Measurements from ENCODE around the gene PGK2.
"Not testable (repeated sequence)": the region's sequence is repeated elsewhere in the genome, so short reads cannot be mapped to it uniquely, and the experiment has no call there.

PGK2 gene

GRCh38 chr6:49787176-49787575 is at the start of gene PGK2:
PGK2 (minus strand) TSS chr6:49787285; CDS start chr6:49787187, 98 bp downstream.
- no peak for DNase-seq (ENCODE audit: low read depth)

- no peak for DNase-seq (ENCODE audit: low read depth)
These were observed 48.1 kb upstream of the PGK2 start for GRCh38 chr6:49835140-49835539.

GRCh38 chr6:49833386-49833785 is 46.3 kb upstream of the PGK2 start:
- DNase-seq (ENCODE audit: low read depth) = no peak

- no peak for DNase-seq (ENCODE audit: low read depth)
These were observed 39.8 kb upstream of the PGK2 start for GRCh38 chr6:49826743-49827406.

- no peak for DNase-seq (ENCODE audit: low read depth)
These were observed 28.1 kb upstream of the PGK2 start for GRCh38 chr6:49815166-49815565.

GRCh38 chr6:49813248-49813647 is 26.2 kb upstream of the PGK2 start:
- DNase-seq (ENCODE audit: low read depth) = no peak

- DNase-seq (ENCODE audit: low read depth) = no peak
These were observed 19.1 kb upstream of the PGK2 start for GRCh38 chr6:49806145-49806544.

GRCh38 chr6:49805246-49805645 is 18.2 kb upstream of the PGK2 start:
- no peak for DNase-seq (ENCODE audit: low read depth)

- no peak for DNase-seq (ENCODE audit: low read depth)
These were observed 14.4 kb upstream of the PGK2 start for GRCh38 chr6:49801525-49801924.

GRCh38 chr6:49799090-49799489 is 12.0 kb upstream of the PGK2 start:
- DNase-seq (ENCODE audit: low read depth) = no peak

- DNase-seq (ENCODE audit: low read depth) = not testable (repeated sequence)
These were observed 9.9 kb upstream of the PGK2 start for GRCh38 chr6:49796842-49797455.

- DNase-seq (ENCODE audit: low read depth) = no peak
These were observed 3.3 kb upstream of the PGK2 start for GRCh38 chr6:49790341-49790740.

- no peak for DNase-seq (ENCODE audit: low read depth)
These were observed 2.8 kb downstream of the PGK2 start for GRCh38 chr6:49784272-49784671.

- DNase-seq (ENCODE audit: low read depth) = no peak
These were observed 4.4 kb downstream of the PGK2 start for GRCh38 chr6:49782725-49783124.

- DNase-seq (ENCODE audit: low read depth) = no peak
These were observed 4.8 kb downstream of the PGK2 start for GRCh38 chr6:49782293-49782692.

GRCh38 chr6:49776444-49776843 is 10.6 kb downstream of the PGK2 start:
- no peak for DNase-seq (ENCODE audit: low read depth)

GRCh38 chr6:49775043-49775442 is 12.0 kb downstream of the PGK2 start:
- DNase-seq (ENCODE audit: low read depth) = no peak

GRCh38 chr6:49772285-49772684 is 14.8 kb downstream of the PGK2 start:
- DNase-seq (ENCODE audit: low read depth) = no peak

GRCh38 chr6:49766762-49767161 is 20.3 kb downstream of the PGK2 start:
- no peak for DNase-seq (ENCODE audit: low read depth)

- DNase-seq (ENCODE audit: low read depth) = no peak
These were observed 22.4 kb downstream of the PGK2 start for GRCh38 chr6:49764571-49765236.

GRCh38 chr6:49744259-49744658 is 42.8 kb downstream of the PGK2 start, which contains the start of gene CRISP3:
CRISP3 (minus strand) TSS chr6:49744388; CDS start chr6:49744367, 21 bp downstream.
- no peak for DNase-seq (ENCODE audit: low read depth)

- no peak for DNase-seq (ENCODE audit: low read depth)
These were observed 43.7 kb downstream of the PGK2 start for GRCh38 chr6:49743429-49743828.

GRCh38 chr6:49739423-49739822 is 47.7 kb downstream of the PGK2 start:
- DNase-seq (ENCODE audit: low read depth) = no peak
